GM21528 (cell line): ENCODE measurements around the gene EDEM1.
"Not testable (repeated sequence)": the region's sequence is repeated elsewhere in the genome, so short reads cannot be mapped to it uniquely, and the experiment has no call there.

Experiments
- ATAC-seq: cut with Tn5 transposase; IDR thresholded peaks from one replicate; pipeline ENCODE4 v1.9.1; 2021; ENCODE audit warnings: mild to moderate bottlenecking, moderate library complexity; ENCODE audit not compliant: unreplicated experiment, low FRiP score

Gene EDEM1

DNA sequence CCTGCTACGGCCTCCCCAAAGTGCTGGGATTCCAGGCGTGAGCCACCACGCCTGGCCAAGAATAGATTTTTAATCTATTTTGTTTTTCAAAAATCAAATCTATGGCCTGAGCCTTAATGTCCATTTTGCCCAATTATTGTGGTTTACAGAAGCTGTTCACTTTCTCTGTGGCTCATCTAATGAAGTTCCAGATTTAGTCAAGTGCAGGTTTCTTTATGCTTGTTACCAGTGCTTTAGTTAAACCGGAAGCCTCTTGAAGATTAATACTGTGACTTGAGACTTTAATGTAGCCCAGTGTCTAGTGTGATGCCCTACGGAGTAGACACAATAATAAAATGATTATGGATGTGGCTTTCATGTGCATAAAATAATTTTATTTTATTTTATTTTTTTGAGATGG is 16.5 kb upstream of the EDEM1 start:
- no peak for ATAC-seq

DNA sequence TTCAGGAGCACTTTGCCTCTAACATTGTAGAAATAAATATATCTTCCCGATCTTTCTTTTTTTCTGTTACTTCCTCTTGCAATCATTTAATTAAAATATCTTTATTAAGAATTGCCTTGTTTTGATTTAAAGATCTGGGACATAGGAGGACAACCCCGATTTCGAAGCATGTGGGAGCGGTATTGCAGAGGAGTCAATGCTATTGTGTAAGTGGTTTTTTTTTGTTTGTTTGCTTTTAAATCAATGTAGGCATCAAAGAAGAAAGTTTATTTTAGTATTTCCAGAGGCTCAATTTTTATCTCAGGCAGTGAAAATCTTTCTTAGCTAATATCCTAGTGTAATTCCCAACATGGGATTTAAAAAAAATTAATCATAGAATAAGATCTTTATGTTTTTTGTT is 15.5 kb upstream of the EDEM1 start:
- ATAC-seq: no peak

DNA sequence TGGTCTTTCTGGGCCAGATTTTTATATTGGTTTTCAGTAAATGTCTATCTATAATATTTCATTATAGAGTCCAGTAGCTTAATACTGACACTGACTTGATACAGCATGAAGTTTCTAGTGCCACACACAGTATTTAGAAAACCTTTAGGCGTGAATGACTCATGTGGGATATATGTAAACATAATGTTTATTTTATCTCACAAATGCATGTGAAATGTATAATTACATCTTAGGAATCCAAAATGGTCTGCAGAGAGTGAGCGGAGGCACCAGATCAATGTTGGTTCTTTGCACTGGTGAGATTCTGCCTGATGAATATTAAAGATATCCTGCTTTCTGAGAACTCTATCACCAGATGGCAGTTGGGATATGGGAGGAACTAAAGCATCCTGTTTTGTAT is 8.5 kb upstream of the EDEM1 start:
- ATAC-seq: not testable (repeated sequence)

DNA sequence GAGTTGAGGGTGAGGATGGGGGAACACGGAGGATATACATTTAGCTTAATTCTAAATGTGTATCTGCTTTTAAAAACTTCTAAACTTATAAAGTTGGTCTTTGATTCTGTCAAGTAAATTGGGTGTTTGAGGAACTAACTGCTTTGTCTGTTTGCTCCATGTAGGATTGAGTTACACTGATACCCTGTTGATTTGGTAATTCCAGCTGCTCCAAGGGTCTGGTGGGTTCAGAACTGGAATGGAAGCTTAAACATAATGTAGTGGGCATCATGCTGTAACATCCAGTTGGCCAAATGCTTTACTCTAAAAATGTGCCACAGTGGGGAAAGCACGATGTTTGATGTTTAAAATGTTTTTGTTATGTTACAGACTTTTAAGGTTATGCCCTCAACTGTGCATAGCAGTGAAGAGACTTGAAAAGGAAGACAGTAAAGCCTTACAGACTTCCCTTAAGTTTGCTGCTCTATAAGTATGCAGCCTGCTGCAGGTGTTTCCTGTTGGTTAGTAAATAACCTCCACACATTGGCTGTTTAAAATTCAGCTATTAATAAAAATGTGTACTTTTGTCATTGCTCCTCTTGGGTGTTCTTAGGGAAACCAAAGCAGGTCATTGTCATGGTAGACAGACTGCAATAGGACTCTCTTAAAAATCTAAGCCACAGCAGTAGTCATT is 5.9 kb upstream of the EDEM1 start:
- ATAC-seq: peak; percentile 73

DNA sequence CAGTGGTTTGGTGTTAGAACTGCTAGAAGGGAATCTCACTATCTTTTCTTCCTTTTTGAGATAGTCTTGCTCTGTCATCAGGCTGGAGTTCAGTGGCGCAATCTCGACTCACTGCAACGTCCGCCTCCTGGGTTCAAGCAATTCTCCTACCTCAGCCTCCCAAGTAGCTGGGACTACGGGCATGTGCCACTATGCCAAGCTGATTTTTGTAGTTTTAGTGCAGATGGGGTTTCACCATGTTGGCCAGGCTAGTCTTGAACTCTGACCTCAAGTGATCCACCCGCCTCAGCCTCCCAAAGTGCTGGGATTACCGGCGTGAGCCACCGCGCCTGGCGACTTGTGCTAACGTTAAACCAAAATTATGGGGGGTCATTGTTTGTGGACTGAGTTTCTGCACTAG is 3.8 kb upstream of the EDEM1 start:
- ATAC-seq: not testable (repeated sequence)

DNA sequence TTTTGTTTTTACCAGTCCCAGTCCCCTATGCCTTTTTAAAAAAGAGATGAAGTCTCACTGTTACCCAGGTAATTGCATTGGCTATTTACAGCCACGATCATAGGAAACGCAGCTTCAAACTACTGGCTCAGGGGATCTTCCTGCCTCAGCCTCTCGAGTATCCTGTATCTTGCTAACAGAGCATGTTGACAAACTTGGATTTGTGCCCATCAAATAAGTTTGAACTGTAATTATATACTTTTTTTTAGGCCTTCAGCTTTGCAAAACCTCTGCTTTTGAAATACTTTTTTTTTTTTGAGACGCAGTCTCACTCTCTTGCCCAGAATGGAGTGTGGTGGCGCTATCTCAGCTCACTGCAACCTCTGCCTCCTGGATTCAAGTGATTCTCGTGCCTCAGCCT is 3.0 kb upstream of the EDEM1 start:
- ATAC-seq: no peak

DNA sequence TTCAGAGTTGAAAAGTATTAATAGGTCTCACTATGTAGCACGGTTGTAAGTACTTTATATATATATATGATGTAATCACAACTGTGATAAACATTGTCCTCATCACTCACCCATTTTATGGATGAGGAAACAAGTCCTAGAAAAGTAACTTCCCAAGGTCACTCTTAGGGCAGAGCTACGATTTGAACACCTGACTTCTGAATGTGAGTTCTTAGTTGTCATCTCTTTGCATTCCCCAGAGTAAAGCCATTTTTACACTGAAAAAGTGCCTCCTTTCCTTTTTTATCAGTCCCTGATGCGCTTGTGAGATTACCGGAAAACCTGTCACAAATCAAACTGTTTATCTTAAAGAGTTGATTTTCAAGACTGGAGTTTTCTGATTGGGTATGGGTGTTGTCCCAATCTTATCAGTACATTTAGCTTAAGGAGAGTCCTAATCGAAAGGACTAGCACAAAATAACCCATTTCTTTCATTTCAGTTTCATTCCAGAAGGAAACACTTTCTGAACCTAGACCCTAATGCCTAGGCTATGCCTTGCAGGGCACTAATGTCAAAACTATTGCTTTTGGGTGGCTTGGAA is 2.3 kb upstream of the EDEM1 start:
- no peak for ATAC-seq

DNA sequence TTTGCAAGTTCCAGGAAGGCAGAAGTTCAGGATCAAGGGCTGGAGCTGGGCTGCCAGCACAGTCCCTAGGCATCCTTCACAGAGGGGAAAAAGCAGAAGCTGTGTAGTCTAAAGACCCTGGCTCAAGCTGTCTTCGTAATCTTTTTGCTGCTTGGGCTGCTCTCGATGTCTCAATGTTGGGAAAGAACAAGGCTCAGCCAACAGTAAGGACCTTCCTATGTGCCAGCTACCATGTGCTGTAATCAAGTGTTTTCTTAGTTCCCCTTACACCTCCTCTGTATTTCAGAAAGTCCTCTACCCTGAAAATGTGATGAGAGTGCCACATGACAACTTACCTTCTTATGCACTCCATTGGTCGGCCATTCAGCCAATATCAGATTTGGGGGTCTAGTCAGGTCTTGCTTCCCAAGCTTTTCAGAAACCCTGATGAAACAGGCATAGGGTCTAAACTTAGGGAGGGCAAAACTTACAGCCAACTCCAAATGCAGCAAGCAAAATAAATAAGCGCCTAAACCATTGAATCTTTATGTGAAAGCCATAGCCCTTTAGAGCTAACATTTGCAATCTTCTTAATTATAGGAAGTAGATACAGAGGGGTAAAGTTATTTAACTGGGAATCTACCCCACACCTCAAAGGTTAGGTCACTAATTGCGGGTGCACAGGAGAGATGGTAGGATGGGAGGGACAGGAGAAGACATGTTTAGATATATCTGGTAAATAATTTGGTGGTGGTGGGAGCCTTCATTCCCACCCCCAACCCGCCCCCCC is 1.2 kb upstream of the EDEM1 start:
- peak; percentile 7 for ATAC-seq

DNA sequence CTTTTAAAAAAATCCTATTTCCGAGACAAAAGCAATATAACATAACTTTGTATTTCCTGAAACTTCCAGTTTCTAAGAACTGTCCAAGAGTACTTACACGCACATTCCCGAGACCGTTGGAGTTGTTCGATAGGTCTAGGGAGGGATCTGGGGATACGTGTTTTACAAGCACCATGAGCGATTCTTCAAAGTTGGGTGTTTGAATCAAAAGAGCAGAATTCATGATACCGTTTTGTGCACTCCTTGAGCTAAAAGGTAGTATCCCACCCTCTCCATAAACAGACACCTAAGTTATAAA is 700 bp upstream of the EDEM1 start:
- no peak for ATAC-seq

DNA sequence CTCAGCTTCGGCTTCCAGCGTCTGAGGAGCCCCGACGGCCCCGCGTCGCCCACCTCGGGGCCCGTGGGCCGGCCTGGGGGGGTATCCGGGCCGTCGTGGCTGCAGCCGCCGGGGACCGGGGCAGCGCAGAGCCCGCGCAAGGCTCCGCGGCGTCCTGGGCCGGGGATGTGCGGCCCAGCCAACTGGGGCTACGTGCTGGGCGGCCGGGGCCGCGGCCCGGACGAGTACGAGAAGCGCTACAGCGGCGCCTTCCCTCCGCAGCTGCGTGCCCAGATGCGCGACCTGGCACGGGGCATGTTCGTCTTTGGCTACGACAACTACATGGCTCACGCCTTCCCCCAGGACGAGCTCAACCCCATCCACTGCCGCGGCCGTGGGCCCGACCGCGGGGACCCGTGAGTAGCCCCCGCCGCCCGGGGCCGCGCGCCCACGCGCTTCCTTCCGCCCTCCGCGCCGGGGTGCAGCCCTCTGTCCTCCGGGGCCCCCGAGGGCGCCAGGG is 462 bp downstream of the EDEM1 start:
- ATAC-seq: peak; percentile 17

DNA sequence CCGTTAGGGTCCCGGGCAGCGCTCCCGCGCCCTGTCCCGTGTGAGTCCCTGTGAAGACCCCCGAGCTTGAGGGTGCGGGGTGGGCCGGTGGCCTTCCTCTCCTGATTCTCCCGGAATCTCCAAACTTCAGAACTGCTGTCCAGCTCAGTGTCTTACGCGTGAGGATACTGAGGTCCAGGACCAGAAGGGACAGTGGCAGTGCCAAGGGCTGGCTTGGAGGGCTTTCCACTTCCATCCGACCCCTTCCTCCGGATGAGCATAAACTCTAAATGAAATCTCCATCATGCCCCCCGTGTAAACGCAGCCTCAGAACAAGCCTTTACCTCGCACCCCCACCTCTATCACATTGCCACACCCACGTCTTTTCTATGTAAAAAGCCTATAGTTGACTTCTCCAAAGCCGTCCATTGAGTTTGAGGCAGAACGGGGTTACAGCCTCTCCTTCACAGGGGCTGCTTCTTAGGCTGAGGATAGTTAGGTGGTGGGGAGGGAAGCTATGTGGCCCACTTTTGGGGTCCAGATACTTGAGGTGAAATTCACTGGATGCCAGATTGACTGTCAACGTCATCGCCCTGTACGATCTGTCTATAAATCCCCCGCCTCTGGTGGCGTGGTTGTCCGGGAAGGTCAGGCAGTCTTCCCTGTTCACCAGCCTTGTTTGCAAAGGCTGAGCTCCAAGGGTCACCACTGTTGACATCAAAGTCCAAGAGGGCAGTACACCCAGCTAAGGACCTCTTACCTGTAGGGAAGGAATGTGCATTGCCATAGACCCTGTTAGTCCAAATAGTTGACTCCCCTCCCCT is 1.1 kb downstream of the EDEM1 start:
- no peak for ATAC-seq

DNA sequence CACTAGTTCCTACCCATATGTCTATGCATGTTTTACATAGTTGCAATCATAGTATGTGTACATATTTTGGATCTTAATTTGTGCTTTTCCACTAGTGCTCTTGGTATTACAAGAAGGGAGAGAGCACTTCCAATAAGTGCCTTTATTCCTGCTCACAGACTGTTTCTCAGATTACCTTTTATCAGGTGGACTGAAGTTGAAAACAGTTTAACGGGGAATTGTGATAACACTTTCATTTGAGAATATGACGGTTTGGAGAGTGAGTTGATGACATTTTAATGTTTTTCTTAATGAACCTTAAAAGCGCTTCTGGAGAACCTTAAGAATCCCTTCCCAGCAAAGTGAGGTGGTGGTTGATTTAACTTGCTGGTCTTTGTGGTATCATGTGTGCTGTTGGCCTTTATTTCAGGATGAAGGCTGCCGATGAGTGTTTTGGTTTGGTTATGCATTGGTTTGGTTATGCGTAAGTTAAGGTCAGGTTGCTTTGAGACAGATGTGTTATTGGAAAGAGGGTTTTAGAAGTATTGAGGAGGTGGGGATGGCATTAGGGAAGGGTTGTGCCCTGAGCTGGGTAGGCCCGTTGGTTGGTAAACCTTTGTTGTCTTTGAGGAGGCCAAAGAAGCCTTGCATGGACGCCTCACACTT is 2.8 kb downstream of the EDEM1 start:
- no peak for ATAC-seq

DNA sequence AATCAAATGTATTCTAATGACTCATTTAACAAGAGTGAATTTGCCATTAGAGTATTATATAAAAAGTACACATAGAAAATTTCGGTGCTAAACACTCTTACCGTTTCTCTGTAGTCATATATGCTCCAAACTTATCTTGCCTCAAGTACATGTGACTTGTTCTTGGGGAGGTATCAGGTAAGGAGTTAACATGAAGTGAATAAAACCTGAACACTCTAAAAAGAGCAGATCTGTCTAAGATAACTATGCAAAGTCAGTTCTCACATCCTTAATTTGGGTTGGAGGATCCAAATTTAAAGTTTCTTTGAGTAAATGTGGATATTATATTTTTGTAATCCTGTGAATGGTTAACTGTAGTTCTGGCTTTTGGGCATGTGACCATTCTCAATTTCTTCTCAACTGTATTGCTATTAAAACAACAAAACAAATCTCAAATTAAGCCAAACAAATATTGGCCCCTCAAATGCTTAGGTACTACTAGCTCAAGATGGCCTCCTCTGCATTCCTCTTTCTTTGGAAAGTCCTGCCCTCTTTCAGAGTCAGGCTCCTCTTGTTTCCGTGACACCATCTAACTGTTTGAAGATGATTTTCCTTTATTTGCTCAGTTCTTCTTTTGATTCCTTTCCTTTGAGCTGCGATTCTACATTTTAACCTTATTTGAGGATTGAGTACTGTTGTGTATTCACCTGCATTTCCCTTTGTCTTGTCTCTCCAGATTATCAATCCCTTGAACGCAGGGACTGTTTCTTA is 4.2 kb downstream of the EDEM1 start:
- ATAC-seq: no peak

DNA sequence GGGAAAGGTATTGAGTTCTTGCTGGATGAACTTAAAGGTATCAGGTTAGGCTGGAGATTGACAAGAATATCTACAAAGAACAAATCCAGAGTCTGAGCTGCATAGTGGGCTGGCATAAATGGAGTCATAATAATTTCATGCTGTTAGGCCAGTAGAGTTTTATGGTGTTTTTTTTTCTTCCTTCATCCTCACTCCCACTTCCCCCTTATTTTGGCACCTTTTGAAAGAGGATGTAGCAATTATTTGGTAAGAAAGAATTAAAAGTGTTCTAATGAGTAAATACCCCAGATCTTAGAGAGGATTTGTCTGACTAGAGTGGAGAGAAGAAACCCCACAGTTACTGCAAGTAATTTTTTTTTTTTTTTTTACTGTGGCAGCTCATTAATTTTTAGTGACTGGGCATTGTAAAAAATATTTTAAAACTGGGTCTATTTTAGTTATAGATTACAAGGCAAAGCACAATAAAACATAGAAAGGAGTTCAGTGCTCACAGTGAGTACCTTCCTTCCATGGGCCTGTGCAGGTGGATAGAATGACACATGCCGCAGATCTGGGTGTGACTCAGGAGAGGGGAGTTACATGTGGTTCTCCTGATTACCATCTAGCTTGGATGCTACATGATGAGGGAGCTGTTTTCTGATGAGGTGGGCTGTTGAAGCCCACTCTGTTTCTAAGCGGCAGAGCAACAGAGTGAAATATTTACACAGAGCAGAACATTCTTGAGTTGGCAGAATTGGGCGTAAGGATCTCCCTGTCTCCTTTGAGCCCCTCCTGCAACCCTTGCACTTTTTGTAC is 5.3 kb downstream of the EDEM1 start:
- no peak for ATAC-seq

DNA sequence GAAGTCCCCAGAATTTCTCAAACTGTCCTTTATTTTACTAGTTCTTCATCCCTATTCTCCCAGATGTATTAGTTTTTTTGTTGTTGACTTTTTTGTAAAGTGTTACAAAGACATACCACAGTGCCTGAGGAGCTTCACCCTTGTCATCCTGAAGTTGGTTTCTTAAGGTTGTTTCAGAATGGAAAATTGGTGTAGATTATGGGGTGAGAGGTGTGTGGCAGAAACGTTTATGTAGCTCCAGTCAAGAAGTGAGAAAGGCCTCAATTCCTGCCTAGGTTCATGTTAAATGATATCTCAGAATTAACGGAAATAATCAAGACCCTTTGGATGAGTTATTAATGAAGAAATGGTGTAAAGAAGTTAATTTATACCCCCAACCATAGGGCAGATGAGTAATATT is 6.8 kb downstream of the EDEM1 start:
- no peak for ATAC-seq

DNA sequence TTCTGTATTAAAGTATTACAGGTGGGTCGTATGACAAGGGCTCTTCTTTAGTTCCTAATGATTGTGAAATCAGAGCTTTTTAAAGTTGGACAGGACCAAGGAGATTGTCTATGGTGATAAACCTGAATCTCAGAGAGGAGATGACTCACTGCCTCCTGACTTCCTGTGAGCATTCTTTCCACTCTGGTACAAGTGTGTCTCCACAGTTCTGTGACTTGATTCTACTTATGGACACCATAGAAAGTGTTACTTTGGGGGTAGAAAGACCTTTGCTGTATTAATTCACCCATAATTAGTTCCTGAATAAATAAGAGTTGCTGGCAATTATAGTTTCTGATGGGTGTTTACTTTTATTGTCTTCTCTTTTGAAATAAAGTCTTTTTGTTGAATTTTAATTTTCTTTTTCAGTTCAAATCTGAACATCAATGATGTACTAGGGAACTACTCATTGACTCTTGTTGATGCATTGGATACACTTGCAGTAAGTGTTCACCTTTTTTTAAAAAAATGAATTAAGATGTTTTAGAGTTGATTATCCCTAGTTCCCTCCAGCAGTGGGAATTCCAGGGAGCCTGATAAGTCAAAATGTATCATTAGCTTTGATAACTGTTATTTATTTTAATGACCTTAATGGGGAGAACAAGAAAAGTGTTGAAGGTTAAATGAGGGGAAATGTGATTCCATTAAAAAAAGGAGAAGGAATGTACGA is 7.4 kb downstream of the EDEM1 start:
- peak; percentile 36 for ATAC-seq

DNA sequence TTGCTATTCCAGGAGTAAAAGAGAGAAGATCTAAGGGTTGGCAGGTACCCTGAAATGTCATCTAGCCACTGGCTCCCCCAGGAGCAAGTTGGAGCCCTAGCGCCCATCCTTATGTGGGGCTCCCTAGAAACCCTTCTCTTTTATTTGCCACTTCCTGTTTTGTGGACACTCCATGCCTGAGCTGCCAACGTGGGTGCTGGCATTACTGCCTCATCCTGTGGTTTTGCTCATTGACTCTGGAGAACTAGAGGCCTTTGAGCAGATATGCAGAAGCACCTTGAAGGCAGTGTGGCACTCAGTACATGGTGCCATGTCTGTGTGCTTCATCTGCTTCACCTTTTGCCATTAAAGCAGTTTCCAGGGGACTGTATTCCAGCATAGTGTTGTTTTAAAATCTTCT is 8.1 kb downstream of the EDEM1 start:
- ATAC-seq: no peak

DNA sequence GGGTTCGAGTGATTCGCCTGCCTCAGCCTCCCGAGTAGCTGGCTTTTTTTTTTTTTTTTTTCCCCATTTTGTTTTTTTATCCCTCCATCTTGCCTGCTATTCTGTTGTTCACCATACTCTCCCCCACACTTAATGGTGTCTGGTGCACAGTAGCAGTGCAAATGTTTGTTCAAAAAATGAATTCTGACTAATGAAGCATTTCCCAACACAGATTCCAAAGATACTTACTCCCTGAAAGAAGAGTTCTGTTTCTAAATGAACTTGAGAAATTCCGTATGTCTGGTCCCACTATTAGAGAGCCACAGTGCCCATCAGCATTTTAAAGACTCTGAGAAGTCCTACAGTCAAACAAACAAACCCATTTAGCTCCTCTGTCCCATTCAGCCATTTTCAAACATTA is 9.5 kb downstream of the EDEM1 start:
- ATAC-seq: no peak
